ENCODE measurements around the gene OR2F2.

OR2F2 gene

DNA sequence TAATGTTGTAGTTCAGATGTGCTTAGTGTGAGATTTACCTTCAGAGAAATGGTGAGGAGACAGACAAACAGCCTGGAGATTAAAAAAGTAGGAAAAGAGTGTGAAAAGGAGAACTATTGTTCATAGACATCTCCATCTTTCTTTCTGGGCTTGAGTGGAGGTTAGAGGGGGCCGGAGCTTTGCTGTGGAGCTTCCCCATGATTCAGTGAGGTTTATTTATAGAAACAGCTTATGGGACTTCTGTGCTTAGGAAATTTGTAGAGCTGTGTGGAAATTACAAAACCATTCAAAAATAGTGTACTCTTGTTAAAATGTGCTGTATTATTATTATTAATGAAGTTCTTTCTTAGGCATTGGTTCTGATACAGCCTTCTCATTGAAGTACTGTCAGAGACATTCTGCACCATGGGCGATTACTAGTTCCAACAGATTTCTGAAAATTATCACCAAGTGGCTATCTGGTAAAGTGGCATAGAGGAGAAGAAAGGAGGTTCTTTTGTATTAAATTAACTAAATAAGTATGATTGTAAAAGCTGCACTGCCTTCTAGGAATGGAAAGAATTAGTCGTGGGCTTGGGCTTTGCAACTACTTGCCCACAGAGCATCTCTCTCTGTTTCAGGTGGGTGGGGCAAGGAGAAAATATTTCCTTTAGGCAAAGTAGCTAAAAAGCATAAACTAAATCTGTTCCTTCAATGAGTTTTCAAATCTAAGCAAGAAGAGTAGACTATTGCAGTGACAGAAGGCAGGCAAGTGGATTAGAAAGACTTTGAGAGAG, 24.4 kb upstream of the OR2F2 start:
- no peak for TF ChIP-seq CTCF (IDR thresholded peaks at IDR 0.05; ENCODE audit: insufficient read depth, low read depth, low read length, missing control alignments)
- peak; percentile 22 for DNase-seq (ENCODE audit: low read depth)
- H3K4me3 ChIP-seq (ENCODE audit: low read length) = no peak overlapping the region

GRCh38 chr7:143913945-143914615, 21.0 kb upstream of the OR2F2 start:
- no peak for TF ChIP-seq CTCF (IDR thresholded peaks at IDR 0.05; ENCODE audit: insufficient read depth, low read depth, low read length, missing control alignments)
- no peak for DNase-seq (ENCODE audit: low read depth)

GRCh38 chr7:143914938-143915652, 19.9 kb upstream of the OR2F2 start:
- no peak overlapping the region for H3K4me3 ChIP-seq (ENCODE audit: low read length)
- DNase-seq (ENCODE audit: low read depth) = no peak
- peak; percentile 21 for TF ChIP-seq CTCF (IDR thresholded peaks at IDR 0.05; ENCODE audit: insufficient read depth, low read depth, low read length, missing control alignments)

More at GRCh38 chr7:143913945-143914615, 21.0 kb upstream of the OR2F2 start:
- no peak overlapping the region for H3K4me3 ChIP-seq (ENCODE audit: low read length)

GRCh38 chr7:143924851-143925250, 10.2 kb upstream of the OR2F2 start:
- no peak for TF ChIP-seq CTCF (IDR thresholded peaks at IDR 0.05; ENCODE audit: insufficient read depth, low read depth, low read length, missing control alignments)
- H3K4me3 ChIP-seq (ENCODE audit: low read length) = no peak overlapping the region
- DNase-seq (ENCODE audit: low read depth) = no peak

DNA sequence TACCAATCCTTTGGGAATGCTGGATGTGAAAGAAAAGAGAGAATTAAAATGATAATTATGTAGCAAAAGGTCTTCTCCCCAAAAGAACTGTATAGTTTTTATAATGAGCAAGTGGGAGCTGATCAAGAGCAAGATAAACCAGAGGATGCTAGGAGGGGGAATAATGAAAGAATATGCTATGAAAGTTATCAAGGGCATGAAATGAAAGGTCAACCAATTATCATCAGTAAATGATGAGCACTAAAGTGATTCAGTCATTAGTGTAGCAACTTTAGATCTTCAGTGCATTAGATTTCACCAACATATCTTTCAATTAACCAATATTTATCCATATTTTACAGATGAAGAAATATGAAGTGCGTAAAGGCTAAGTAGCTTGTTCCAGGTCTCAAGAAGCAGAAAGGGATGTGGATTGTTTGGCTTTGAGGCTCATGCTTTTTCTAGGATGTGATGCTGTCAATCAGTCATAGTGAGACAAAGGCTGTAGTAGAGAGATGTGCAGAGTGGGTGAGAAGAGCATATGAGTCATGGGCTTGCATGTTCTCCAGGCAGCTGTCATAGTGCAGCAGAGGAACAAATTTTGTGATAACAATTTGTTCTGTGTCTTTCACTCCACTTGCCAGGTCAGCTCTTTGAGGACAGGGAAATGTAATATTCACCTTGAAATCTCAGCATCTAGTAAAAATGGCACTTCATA, 5.7 kb upstream of the OR2F2 start:
- DNase-seq (ENCODE audit: low read depth) = peak; percentile 36
- no peak overlapping the region for H3K4me3 ChIP-seq (ENCODE audit: low read length)
- no peak for TF ChIP-seq CTCF (IDR thresholded peaks at IDR 0.05; ENCODE audit: insufficient read depth, low read depth, low read length, missing control alignments)

DNA sequence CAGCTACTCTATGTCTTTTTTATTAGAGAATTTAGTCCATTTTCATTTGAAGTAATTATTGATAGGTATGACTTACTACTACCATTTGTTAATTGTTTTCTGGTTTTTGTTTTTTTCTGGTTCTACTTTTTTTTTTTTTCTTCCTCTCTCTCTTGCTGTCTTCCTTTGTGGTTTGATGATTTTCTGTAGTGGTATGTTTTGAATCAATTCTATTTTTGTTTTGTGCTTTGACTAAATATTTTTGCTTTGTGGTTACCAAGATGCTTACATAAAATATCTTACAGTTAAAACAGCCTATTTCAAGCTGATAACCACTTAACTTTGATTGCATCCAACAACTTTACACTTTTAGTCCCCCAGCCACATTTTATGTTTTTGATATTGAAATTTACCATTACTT, 3.3 kb upstream of the OR2F2 start:
- TF ChIP-seq CTCF (IDR thresholded peaks at IDR 0.05; ENCODE audit: insufficient read depth, low read depth, low read length, missing control alignments) = no peak
- H3K4me3 ChIP-seq (ENCODE audit: low read length) = no peak overlapping the region
- DNase-seq (ENCODE audit: low read depth) = no peak

Data from epithelial cell of esophagus (primary cell).